ENCODE results near the gene GAL3ST2. TPM values are rescaled to one million over a fixed set of nuclear protein-coding genes. Genes with fewer than 3 reads are reported as not detected.

GAL3ST2 gene
- total RNA-seq, 4 donors from 2014 or later = 1.6 TPM; not detected in 3

DNA sequence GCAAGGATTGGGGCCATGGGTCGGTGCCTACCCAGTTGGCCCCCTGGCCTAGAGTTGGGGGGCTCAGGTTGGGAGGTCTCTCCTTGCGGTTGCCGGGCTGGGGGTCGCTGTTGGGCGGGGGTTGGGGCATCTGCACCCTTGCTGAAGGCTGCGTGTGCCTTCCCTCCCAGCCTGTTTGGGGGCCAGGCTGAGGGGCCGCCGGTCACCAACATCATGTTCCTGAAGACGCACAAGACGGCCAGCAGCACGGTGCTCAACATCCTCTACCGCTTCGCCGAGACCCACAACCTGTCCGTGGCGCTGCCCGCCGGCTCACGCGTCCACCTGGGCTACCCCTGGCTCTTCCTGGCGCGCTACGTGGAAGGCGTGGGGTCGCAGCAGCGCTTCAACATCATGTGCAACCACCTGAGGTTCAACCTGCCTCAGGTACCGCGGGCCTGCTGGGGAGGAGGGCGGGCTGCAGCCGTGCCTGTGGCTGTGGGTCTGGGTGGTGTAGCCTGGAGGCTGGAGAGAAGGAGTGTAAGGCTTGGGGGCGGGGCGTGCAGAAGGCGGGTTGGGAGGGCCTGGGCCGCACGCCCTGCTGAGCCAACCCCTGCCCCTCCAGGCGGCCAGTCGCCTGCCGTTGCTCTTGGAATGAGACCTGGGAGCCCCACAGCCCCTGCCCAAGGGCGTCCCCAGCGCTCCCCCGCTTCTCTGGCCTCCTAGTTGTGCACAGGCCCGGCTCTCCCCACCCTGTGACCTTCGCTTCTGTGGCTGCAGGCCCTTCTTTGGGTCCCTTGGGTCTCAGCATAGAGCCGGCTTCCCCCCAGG, 25.2 kb downstream of the GAL3ST2 start:
- Histone ChIP-seq H3K27me3 (peaks cover 0 to 10% (median 8%) of the 10 kb centered on the region in 3 donors), H3K4me1 (peaks cover 7 to 13% of the 10 kb centered on the region in 2 donors), H3K4me3 (no peak overlapping the region), H3K27ac (no peak overlapping the region), H3K9me3 (no peaks in the 10 kb centered on the region), H3K36me3 (no peaks in the 10 kb centered on the region)
- intact Hi-C loops (cut with DNase I; ENCODE audit: low total_unique reads) (no loop called here), in situ Hi-C loops (cut with MboI; ENCODE audit: low sequenced_read_pairs in 4 of 4) (no loop called here)
- TF ChIP-seq, protein P1, sequence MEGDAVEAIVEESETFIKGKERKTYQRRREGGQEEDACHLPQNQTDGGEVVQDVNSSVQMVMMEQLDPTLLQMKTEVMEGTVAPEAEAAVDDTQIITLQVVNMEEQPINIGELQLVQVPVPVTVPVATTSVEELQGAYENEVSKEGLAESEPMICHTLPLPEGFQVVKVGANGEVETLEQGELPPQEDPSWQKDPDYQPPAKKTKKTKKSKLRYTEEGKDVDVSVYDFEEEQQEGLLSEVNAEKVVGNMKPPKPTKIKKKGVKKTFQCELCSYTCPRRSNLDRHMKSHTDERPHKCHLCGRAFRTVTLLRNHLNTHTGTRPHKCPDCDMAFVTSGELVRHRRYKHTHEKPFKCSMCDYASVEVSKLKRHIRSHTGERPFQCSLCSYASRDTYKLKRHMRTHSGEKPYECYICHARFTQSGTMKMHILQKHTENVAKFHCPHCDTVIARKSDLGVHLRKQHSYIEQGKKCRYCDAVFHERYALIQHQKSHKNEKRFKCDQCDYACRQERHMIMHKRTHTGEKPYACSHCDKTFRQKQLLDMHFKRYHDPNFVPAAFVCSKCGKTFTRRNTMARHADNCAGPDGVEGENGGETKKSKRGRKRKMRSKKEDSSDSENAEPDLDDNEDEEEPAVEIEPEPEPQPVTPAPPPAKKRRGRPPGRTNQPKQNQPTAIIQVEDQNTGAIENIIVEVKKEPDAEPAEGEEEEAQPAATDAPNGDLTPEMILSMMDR (IDR thresholded peaks at IDR 0.05 in 4 of 5, conservative IDR thresholded peaks at IDR 0.05 in 1 of 5) = no peak
- no peak for TF ChIP-seq POLR2A (IDR thresholded peaks at IDR 0.05)
- peak in 1 of 2 donors; percentile 12 for DNase-seq
- no peak for ATAC-seq

DNA sequence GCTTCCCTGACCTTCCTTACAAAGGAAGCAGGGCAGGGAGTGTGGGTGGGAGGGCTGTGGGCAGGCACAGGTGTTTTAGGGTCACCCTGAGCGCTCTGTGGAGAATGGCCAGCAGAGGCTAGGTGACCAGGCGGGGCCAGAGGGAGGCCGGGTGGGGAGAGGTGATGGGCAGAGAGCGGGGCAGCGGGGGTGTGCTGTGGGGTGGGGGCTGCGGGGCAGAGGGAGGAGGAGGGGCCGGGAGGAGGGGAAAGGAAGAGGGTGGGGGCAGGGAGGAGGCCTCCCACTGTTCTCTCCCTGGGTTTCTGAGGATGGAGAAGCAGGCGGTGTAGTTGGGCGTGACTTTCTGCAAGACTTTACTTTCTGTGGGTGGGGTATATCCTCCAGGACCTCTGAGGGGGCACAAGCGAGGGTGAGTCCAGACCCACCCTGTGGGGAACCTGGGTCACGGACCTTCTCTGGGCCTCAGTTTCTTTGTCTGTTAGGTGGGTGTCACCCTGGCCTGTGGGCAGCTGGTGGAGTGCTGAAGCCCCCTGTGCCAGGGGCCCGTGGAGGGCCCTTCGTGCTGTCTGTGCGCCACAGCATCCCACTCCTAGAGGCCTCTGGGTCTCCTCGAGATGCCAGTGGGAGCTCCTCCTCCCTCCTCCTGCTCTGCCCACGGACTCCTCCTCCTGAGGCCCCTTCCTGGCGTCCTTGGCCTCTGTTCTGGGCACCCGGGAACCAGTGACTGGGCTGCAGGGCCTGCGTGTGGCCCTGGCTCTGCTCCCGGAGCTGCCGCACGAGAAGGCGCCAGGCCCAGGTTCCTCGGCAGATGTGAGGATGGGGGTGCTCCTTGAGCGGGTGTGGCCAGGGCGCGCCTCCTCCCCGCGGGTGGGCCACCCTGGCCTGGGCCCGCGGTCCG, 26.0 kb downstream of the GAL3ST2 start:
- in situ Hi-C loops (cut with MboI; ENCODE audit: low sequenced_read_pairs in 4 of 4) = no loop called here
- Histone ChIP-seq H3K4me3 (peak overlapping the region in 1 of 4 donors; percentile 42), H3K27me3 (peaks cover 0 to 10% (median 8%) of the 10 kb centered on the region in 3 donors), H3K36me3 (no peaks in the 10 kb centered on the region), H3K27ac (no peak overlapping the region), H3K9me3 (no peaks in the 10 kb centered on the region), H3K4me1 (peaks cover 7 to 13% of the 10 kb centered on the region in 2 donors)
- intact Hi-C loops (cut with DNase I; ENCODE audit: low total_unique reads) = no loop called here
- ATAC-seq (no peak), DNase-seq (peak in 1 of 2 donors; percentile 10)
- no peak for TF ChIP-seq POLR2A (IDR thresholded peaks at IDR 0.05)
- TF ChIP-seq, protein P1 (IDR thresholded peaks at IDR 0.05 in 4 of 5, conservative IDR thresholded peaks at IDR 0.05 in 1 of 5) = no peak

DNA sequence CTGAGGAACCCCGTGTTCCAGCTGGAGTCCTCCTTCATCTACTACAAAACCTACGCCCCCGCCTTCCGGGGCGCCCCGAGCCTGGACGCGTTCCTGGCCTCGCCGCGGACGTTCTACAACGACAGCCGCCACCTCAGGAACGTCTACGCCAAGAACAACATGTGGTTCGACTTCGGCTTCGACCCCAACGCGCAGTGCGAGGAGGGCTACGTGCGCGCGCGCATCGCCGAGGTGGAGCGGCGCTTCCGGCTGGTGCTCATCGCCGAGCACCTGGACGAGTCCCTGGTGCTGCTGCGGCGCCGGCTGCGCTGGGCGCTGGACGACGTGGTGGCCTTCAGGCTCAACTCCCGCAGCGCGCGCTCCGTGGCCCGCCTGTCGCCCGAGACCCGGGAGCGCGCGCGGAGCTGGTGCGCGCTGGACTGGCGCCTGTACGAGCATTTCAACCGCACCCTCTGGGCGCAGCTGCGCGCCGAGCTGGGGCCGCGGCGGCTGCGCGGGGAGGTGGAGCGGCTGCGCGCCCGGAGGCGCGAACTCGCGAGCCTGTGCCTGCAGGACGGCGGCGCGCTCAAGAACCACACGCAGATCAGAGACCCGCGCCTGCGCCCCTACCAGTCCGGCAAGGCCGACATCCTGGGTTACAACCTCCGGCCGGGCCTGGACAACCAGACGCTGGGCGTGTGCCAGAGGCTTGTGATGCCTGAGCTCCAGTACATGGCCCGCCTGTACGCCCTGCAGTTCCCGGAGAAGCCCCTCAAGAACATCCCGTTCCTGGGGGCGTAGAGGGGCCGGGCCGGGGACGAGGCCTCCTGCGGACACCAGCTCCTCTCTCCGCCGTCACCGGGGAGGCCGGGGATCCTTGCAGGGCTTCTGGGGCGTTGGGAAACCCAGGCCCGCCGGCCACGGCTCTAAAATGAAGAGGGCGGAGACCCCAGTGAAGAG, 27.0 kb downstream of the GAL3ST2 start:
- peaks cover 7 to 13% of the 10 kb centered on the region in 2 donors for H3K4me1 ChIP-seq
- DNase-seq (peak in 1 of 2 donors; percentile 49), ATAC-seq (peak; percentile 31 to 47)
- in situ Hi-C loops (cut with MboI; ENCODE audit: low sequenced_read_pairs in 4 of 4) = no loop called here
- peak in 1 of 2 donors; percentile 25 for TF ChIP-seq POLR2A (IDR thresholded peaks at IDR 0.05)
- TF ChIP-seq, protein P1 (IDR thresholded peaks at IDR 0.05 in 4 of 5, conservative IDR thresholded peaks at IDR 0.05 in 1 of 5) = no peak
- H3K27me3 ChIP-seq = peaks cover 0 to 10% (median 8%) of the 10 kb centered on the region in 3 donors
- H3K27ac ChIP-seq = peak overlapping the region in 2 of 4 donors; percentile 36 to 45
- intact Hi-C loops (cut with DNase I; ENCODE audit: low total_unique reads) = no loop called here
- H3K4me3 ChIP-seq = peak overlapping the region; percentile 42 to 52 (median 45)
- no peaks in the 10 kb centered on the region for H3K9me3 ChIP-seq
- H3K36me3 ChIP-seq = no peaks in the 10 kb centered on the region

All from gastrocnemius medialis (tissue), 4 donors.